Tibial nerve (tissue), 3 donors: Measurements from ENCODE around the gene IL15.

Source experiments
- CTCF ChIP-seq, 5 experiments: fragments of 200-600 bp in 3 of 5; fragments of 450-650 bp in 2 of 5; sonication (generic) in 3 of 5; IDR thresholded peaks; one replicate each; pipeline ENCODE4 v1.5.1; 2016 to 2019; ENCODE audit warnings: antibody characterized with exemption in 5 of 5, mild to moderate bottlenecking in 3 of 5, moderate library complexity in 2 of 5
- POLR2A ChIP-seq, 2 donors: fragments of 450-650 bp; IDR thresholded peaks; one replicate each; pipeline ENCODE4 v1.6.1; 2017; ENCODE audit warnings: antibody characterized with exemption in 2 of 2, mild to moderate bottlenecking in 2 of 2, moderate library complexity in 2 of 2

- TF ChIP-seq CTCF (IDR thresholded peaks at IDR 0.05) (no peak), POLR2A (IDR thresholded peaks at IDR 0.05) (no peak)
Measured at GRCh38 chr4:141620715-141621114, 15.7 kb upstream of the IL15 start.
